ENCODE data around the gene UBE2E2.

Gene UBE2E2

GRCh38 chr3:23283625-23284024, 80.5 kb downstream of the UBE2E2 start:
- no peak for DNase-seq

DNA sequence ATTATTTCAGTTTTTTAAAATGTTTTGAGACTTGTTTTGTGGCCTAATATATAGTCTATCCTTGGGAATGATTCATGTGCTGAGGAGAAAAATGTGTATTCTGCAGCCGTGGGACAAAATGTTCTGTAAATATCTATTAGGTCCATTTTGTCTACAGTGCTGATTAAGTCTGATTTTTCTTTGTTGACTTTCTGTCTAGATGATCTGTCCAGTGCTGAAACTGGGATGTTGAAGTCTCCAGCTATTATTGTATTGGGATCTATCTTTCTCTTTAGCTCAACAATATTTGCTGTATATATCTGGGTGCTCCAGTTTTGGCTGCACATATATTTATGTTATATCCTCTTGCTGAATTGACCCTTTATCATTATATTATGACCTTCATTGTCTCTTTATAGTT, 85.2 kb downstream of the UBE2E2 start:
- DNase-seq: no peak

DNA sequence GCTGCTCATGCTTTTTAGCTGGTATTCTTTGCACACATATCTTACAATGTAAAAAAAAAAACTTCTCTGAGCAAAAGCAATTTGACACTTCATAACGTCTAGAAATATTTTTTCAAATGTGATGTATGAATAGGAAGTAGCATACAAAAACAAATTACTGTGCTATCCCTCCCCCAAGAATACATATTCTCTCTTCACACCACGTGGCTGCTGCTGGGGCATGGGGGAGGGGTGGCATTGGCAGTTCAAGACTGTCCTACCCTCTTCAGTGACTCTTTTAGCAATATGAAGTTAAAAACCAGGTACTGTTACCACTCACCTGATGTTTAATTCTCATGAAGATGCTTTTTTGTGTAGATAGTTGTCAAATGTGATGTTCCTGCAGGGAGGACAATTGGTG, 85.6 kb downstream of the UBE2E2 start:
- DNase-seq: no peak

DNA sequence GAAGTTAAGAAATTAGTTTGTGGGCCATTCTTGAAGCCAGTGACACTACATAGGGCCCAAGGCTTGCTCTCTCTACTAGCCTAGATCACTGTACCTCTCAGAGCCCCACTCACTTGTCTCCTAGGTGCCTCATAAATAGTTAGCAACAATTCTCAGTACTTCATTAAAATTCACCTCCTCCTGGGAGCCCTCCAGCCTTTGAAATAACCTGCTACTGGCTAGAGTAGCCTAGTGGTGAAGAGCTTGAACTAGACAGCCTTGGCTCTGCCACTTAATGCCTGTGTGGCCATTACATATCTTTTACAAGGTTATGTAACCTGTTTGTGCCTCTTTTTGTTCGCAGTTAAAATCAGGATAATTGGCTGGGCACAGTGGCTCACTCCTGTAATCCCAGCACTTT, 89.3 kb downstream of the UBE2E2 start:
- no peak for DNase-seq

DNA sequence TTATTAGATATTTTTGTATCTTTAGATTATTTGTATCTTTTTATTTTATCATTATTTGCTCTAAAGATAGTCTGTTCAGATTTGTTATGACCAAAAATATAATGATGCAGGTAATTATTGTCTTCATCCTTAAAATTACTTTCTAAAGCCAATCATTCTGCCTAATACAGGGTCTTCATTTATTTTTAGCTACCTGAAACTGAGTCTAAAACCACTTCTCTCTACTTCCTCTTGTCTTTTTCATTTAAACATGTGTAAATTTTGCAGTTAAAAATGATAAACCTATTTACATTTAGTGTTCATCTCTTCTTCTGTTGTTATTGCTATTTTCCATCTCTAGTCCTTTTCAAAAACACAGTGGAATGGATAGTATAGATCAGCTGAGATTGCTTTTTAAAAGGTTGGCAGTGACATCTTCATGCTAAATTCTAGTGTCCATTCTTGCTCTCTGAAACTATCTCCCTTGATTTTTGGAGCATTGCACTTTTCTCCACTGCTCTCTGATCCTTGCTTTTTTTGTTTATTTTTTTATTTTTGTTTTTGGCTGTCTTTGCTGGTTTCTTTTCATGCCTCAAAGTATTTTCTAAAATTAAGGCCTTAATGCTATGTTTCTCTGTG, 91.8 kb downstream of the UBE2E2 start:
- DNase-seq: no peak

DNA sequence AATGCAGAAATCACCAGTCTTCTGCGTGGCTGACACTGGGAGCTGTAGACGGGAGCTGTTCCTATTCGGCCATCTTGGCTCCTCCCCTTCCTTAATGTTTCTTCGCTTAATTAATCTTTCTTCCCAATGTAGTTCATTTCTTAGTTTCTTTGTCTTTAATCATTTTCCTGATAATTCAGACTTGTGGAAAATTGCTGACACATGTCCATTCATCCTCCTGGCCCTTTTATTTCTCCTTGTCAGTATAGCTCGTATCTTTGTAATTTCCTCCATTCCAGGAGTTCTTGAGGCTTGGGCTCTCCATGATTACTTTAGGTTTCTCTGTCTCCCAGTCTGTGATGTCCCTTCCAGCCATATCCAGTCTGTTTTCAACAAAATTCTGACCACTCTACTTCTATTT, 98.7 kb downstream of the UBE2E2 start:
- no peak for DNase-seq

- no peak for DNase-seq
Measured at GRCh38 chr3:23302271-23302670, 99.1 kb downstream of the UBE2E2 start.

- no peak for DNase-seq
Measured at GRCh38 chr3:23303601-23304217, 100.6 kb downstream of the UBE2E2 start.

DNA sequence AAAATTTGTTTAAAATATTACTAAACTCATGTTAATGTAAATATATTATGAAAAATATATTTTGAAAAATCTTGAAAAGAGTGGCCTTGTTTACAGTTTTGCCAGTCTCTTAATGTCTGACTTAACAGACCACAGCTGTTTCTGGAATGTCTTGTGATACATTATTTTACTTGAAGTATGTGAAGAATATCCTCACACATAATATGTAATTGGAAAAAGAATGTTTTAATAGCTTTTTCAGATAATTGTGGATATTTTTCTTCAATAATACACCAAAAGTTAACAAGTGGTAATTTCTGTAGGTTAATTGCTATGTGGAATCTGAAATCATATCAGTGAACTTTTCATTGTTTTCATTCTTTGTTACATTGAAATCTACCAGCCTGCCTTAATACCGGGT, 101.3 kb downstream of the UBE2E2 start:
- DNase-seq: no peak

GRCh38 chr3:23308986-23309625, 106.0 kb downstream of the UBE2E2 start:
- no peak for DNase-seq

GRCh38 chr3:23312866-23313265, 109.7 kb downstream of the UBE2E2 start:
- DNase-seq: no peak

GRCh38 chr3:23314981-23315762, 112.0 kb downstream of the UBE2E2 start:
- no peak for DNase-seq

DNA sequence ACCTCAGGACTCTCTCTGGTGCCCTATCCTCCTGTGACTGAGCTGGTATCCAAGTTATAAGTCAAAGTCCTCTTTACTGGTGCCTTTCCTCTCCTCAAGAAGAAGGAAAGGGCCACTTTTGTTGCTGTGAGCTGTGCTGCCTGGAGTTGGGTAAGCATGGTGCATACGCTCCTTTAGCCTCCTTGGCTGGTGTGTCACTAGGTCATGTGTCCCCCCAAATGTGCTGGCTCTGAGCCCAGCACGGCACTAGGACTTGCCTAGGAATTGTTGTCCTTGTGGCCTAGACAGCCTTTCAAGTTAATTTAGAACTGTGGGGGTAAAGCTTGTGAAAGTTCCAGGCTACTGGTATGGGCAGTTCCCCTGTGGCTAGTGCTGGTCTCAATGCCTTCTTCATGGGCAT, 113.8 kb downstream of the UBE2E2 start:
- no peak for DNase-seq

GRCh38 chr3:23319366-23320312, 116.5 kb downstream of the UBE2E2 start:
- no peak for DNase-seq

DNA sequence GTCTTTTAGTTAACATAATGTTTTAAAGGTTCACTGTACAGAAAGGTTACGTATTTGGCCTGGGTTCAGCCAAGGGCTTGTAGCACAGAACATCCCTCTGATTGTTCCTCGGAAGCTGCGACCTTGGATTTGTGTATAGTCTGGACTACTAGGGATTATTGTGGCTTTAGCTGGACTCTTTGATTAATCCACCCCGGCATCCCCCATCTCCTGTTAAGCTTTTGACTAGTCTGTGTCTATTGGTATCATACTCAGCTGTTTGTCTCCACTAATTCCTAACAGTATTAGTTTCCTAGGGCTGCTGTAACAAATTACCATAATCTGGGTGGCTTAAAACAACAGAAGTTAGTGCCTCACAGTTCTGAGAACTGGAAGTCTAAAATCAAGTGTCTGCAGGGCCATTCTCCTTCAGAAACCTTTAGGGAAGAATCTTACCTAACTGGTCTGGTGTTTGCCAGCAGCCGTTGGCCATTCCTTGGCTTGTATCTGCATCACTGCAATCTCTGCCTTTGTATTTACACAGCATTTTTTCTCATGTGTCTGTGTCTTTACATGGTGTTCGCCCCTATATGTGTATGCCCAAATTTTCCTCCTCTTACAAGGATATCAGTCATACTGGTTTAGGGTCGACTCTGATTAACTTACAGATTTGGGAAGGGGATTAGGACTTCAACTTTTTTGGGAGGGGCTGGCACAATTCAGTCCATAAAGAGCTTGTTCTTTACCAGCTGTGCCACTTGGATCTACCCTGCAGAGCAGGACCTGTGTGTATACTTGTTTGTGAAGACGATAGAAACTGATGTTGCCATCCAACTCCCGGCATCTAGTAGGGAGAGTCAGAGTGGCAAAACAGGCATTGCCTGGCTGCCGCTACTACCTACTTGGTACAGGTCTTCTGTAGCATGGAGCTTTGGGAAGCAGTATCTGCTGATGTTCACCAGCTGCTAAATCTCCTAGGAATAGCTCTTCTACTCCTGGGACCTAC, 117.8 kb downstream of the UBE2E2 start:
- no peak for DNase-seq

GRCh38 chr3:23324745-23325144, 121.6 kb downstream of the UBE2E2 start:
- DNase-seq: no peak

GRCh38 chr3:23325466-23326065, 122.4 kb downstream of the UBE2E2 start:
- no peak for DNase-seq

- DNase-seq: no peak
Measured at GRCh38 chr3:23329471-23330105, 126.5 kb downstream of the UBE2E2 start.

- no peak for DNase-seq
Measured at GRCh38 chr3:23330568-23330967, 127.4 kb downstream of the UBE2E2 start.

All from stimulated activated CD4-positive, alpha-beta T cell treated with anti-CD3 and anti-CD28 coated beads, Interleukin-4, amount 100 ng/mL, for 4 hours (primary cell).